Vagina (tissue), 2 donors: ENCODE data around the gene C10orf105. TPM values are rescaled to one million over a fixed set of nuclear protein-coding genes. Genes with fewer than 3 reads are reported as not detected.

Experiments used
- DNase-seq, 2 donors: peaks; one replicate each; pipeline ENCODE4 v3.0.0-alpha.2; 2017; ENCODE audit errors: extremely low spot score in 2 of 2
- H3K27ac ChIP-seq: fragments of 200-600 bp; sonication (generic); one replicate; pipeline ENCODE4 v1.5.1; 2019
- H3K27me3 ChIP-seq: fragments of 200-600 bp; sonication (generic); one replicate; pipeline ENCODE4 v1.5.1; 2019
- H3K36me3 ChIP-seq, 2 donors: fragments of 200-600 bp; sonication (generic); one replicate each; pipeline ENCODE4 v1.5.1; 2017 to 2019
- H3K4me1 ChIP-seq: fragments of 200-600 bp; sonication (generic); one replicate; pipeline ENCODE4 v1.5.1; 2019
- H3K4me3 ChIP-seq, 2 donors: fragments of 200-600 bp; sonication (generic); 1 replicate in 1 of 2; 2 replicates in 1 of 2; pipeline ENCODE4 v1.5.1; 2016 to 2019
- H3K9me3 ChIP-seq: fragments of 200-600 bp; sonication (generic); one replicate; pipeline ENCODE4 v1.5.1; 2019
- CTCF ChIP-seq, 3 experiments: fragments of 450-650 bp in 2 of 3; fragments of 200-600 bp in 1 of 3; sonication (generic) in 1 of 3; IDR thresholded peaks; one replicate each; pipeline ENCODE4 v1.5.1; 2017 to 2019; ENCODE audit warnings: antibody characterized with exemption in 3 of 3, mild to moderate bottlenecking in 2 of 3, moderate library complexity in 2 of 3
- POLR2A ChIP-seq, 2 donors: fragments of 450-650 bp; IDR thresholded peaks; one replicate each; pipeline ENCODE4 v1.6.1; 2017; ENCODE audit warnings: antibody characterized with exemption in 2 of 2, mild to moderate bottlenecking in 2 of 2, moderate library complexity in 2 of 2
- POLR2AphosphoS5 ChIP-seq, 2 donors: sonication (generic); formaldehyde crosslinking; IDR thresholded peaks; one replicate each; pipeline ENCODE4 v1.9.0; 2017; ENCODE audit warnings: antibody characterized with exemption in 2 of 2, mild to moderate bottlenecking in 2 of 2, low read depth in 1 of 2; ENCODE audit not compliant: insufficient read depth in 1 of 2
- intact Hi-C: fragments of 100-400 bp; cut with DNase I; formaldehyde crosslinking; loops from one replicate; pipeline ENCODE4 v1.15.1; 2023
- total RNA-seq: library from RNA; depleted of rRNA; stranded (reverse); fragments of >200 nt; gene quantifications from one replicate; pipeline ENCODE4 v1.2.3, GENCODE V29; 2016

C10orf105 gene
- total RNA-seq, 1 donor from 2014 or later = 0.49 TPM

GRCh38 chr10:71731791-71732190 lies 12.2 kb upstream of the C10orf105 start:
- DNase-seq = no peak
- no peak overlapping the region for H3K27ac ChIP-seq
- no peak overlapping the region for H3K4me3 ChIP-seq
- H3K36me3 ChIP-seq = no peaks in the 10 kb centered on the region
- H3K4me1 ChIP-seq = peaks cover 53% of the 10 kb centered on the region
- H3K9me3 ChIP-seq = no peaks in the 10 kb centered on the region
- intact Hi-C loops = no loop called here
- no peaks in the 10 kb centered on the region for H3K27me3 ChIP-seq
- TF ChIP-seq POLR2A (IDR thresholded peaks at IDR 0.05) = no peak
- no peak for TF ChIP-seq POLR2AphosphoS5 (IDR thresholded peaks at IDR 0.05; ENCODE audit: insufficient read depth in 1 of 2, low read depth in 1 of 2)
- TF ChIP-seq CTCF (IDR thresholded peaks at IDR 0.05) = no peak

GRCh38 chr10:71729161-71729636 lies 9.6 kb upstream of the C10orf105 start:
- Histone ChIP-seq H3K9me3 (no peaks in the 10 kb centered on the region), H3K4me1 (peaks cover 46% of the 10 kb centered on the region), H3K36me3 (no peaks in the 10 kb centered on the region), H3K27me3 (no peaks in the 10 kb centered on the region), H3K4me3 (no peak overlapping the region), H3K27ac (peak overlapping the region; percentile 86)
- intact Hi-C loops = no loop called here
- no peak for DNase-seq
- TF ChIP-seq POLR2AphosphoS5 (IDR thresholded peaks at IDR 0.05; ENCODE audit: insufficient read depth in 1 of 2, low read depth in 1 of 2) (peak in 1 of 2 donors; percentile 14), CTCF (IDR thresholded peaks at IDR 0.05) (no peak), POLR2A (IDR thresholded peaks at IDR 0.05) (no peak)

- Histone ChIP-seq H3K4me1 (peaks cover 46% of the 10 kb centered on the region), H3K4me3 (peak overlapping the region in 1 of 2 donors; percentile 11), H3K36me3 (no peaks in the 10 kb centered on the region), H3K27ac (peak overlapping the region; percentile 86), H3K9me3 (no peaks in the 10 kb centered on the region), H3K27me3 (no peaks in the 10 kb centered on the region)
- TF ChIP-seq POLR2AphosphoS5 (IDR thresholded peaks at IDR 0.05; ENCODE audit: insufficient read depth in 1 of 2, low read depth in 1 of 2) (peak; percentile 35 to 38), CTCF (IDR thresholded peaks at IDR 0.05) (no peak), POLR2A (IDR thresholded peaks at IDR 0.05) (no peak)
- DNase-seq = no peak
- intact Hi-C loops = no loop called here
Measured at GRCh38 chr10:71727738-71728737, 8.5 kb upstream of the C10orf105 start.

- Histone ChIP-seq H3K27me3 (no peaks in the 10 kb centered on the region), H3K9me3 (no peaks in the 10 kb centered on the region), H3K27ac (peak overlapping the region; percentile 86), H3K36me3 (no peaks in the 10 kb centered on the region), H3K4me3 (peak overlapping the region in 1 of 2 donors; percentile 11), H3K4me1 (peaks cover 46% of the 10 kb centered on the region)
- TF ChIP-seq POLR2AphosphoS5 (IDR thresholded peaks at IDR 0.05; ENCODE audit: insufficient read depth in 1 of 2, low read depth in 1 of 2) (no peak), CTCF (IDR thresholded peaks at IDR 0.05) (no peak), POLR2A (IDR thresholded peaks at IDR 0.05) (no peak)
- intact Hi-C loops = no loop called here
- no peak for DNase-seq
Measured at GRCh38 chr10:71727105-71727737, 7.6 kb upstream of the C10orf105 start.
